ENCODE measurements around the gene ARHGAP28. TPM values are rescaled to one million over a fixed set of nuclear protein-coding genes. Genes with fewer than 3 reads are reported as not detected.

Gene ARHGAP28
- total RNA-seq, 1 donor from 2014 or later, result 15.7 TPM

- H3K9me3 ChIP-seq, result no peaks in the 10 kb centered on the region
- intact Hi-C loops (cut with DNase I), result no loop called here
- no peaks in the 10 kb centered on the region for H3K4me1 ChIP-seq
- no peak for ATAC-seq
- TF ChIP-seq CTCF (IDR thresholded peaks at IDR 0.05), result no peak
- no peaks in the 10 kb centered on the region for H3K27me3 ChIP-seq
- no peak for DNase-seq
- no peak overlapping the region for H3K4me3 ChIP-seq
- no peaks in the 10 kb centered on the region for H3K36me3 ChIP-seq
- no peak overlapping the region for H3K27ac ChIP-seq
Observed at GRCh38 chr18:6949800-6950586, 220.5 kb downstream of the ARHGAP28 start.

- Histone ChIP-seq H3K4me1 (no peaks in the 10 kb centered on the region), H3K36me3 (no peaks in the 10 kb centered on the region), H3K9me3 (no peaks in the 10 kb centered on the region), H3K27ac (no peak overlapping the region), H3K4me3 (no peak overlapping the region), H3K27me3 (no peaks in the 10 kb centered on the region)
- DNase-seq, result no peak
- no peak for TF ChIP-seq CTCF (IDR thresholded peaks at IDR 0.05)
- intact Hi-C loops (cut with DNase I), result no loop called here
- no peak for ATAC-seq
Observed at GRCh38 chr18:6950641-6951040, 221.1 kb downstream of the ARHGAP28 start.

GRCh38 chr18:6951336-6952090, 222.0 kb downstream of the ARHGAP28 start:
- ATAC-seq, result no peak
- H3K9me3 ChIP-seq, result no peaks in the 10 kb centered on the region
- no peak for DNase-seq
- intact Hi-C loops (cut with DNase I), result no loop called here
- no peaks in the 10 kb centered on the region for H3K27me3 ChIP-seq
- TF ChIP-seq CTCF (IDR thresholded peaks at IDR 0.05), result no peak
- H3K27ac ChIP-seq, result no peak overlapping the region
- H3K4me3 ChIP-seq, result no peak overlapping the region
- H3K4me1 ChIP-seq, result no peaks in the 10 kb centered on the region
- H3K36me3 ChIP-seq, result no peaks in the 10 kb centered on the region

GRCh38 chr18:6954501-6954900, 225.0 kb downstream of the ARHGAP28 start:
- Histone ChIP-seq H3K4me1 (no peaks in the 10 kb centered on the region), H3K27me3 (no peaks in the 10 kb centered on the region), H3K9me3 (no peaks in the 10 kb centered on the region), H3K4me3 (no peak overlapping the region), H3K27ac (no peak overlapping the region), H3K36me3 (no peaks in the 10 kb centered on the region)
- intact Hi-C loops (cut with DNase I), result no loop called here
- TF ChIP-seq CTCF (IDR thresholded peaks at IDR 0.05), result no peak
- no peak for ATAC-seq
- DNase-seq, result no peak

GRCh38 chr18:6955304-6955703, 225.8 kb downstream of the ARHGAP28 start:
- ATAC-seq, result no peak
- intact Hi-C loops (cut with DNase I), result no loop called here
- Histone ChIP-seq H3K36me3 (no peaks in the 10 kb centered on the region), H3K27me3 (no peaks in the 10 kb centered on the region), H3K4me3 (no peak overlapping the region), H3K9me3 (no peaks in the 10 kb centered on the region), H3K27ac (no peak overlapping the region), H3K4me1 (no peaks in the 10 kb centered on the region)
- no peak for TF ChIP-seq CTCF (IDR thresholded peaks at IDR 0.05)
- DNase-seq, result no peak
